CD4-positive, alpha-beta T cell treated with Interleukin-12 subunit alpha and Interleukin-12 subunit beta, for 1 hour (primary cell): ENCODE results near the gene DCP1B.

Source experiments
- DNase-seq: peaks from one replicate; pipeline ENCODE4 v3.0.0-alpha.2; 2020

DCP1B gene

GRCh38 chr12:1917172-1918070, 86.8 kb downstream of the DCP1B start:
- no peak for DNase-seq

- no peak for DNase-seq
Observed at GRCh38 chr12:1916371-1917171, 87.7 kb downstream of the DCP1B start.

GRCh38 chr12:1915082-1915968, 88.9 kb downstream of the DCP1B start:
- DNase-seq: peak; percentile 41

- no peak for DNase-seq
Observed at GRCh38 chr12:1914114-1914911, 89.9 kb downstream of the DCP1B start.

GRCh38 chr12:1913377-1914113, 90.7 kb downstream of the DCP1B start:
- DNase-seq: no peak

GRCh38 chr12:1912580-1913376, 91.5 kb downstream of the DCP1B start:
- no peak for DNase-seq

- no peak for DNase-seq
Observed at GRCh38 chr12:1911598-1912575, 92.4 kb downstream of the DCP1B start.

- DNase-seq: no peak
Observed at GRCh38 chr12:1910468-1910867, 93.8 kb downstream of the DCP1B start.

- DNase-seq: no peak
Observed at GRCh38 chr12:1908758-1909157, 95.5 kb downstream of the DCP1B start.

GRCh38 chr12:1907652-1908611, 96.3 kb downstream of the DCP1B start:
- DNase-seq: peak; percentile 35

GRCh38 chr12:1906579-1906978, 97.7 kb downstream of the DCP1B start:
- no peak for DNase-seq

- DNase-seq: no peak
Observed at GRCh38 chr12:1904875-1905274, 99.4 kb downstream of the DCP1B start.

- no peak for DNase-seq
Observed at GRCh38 chr12:1896964-1897363, 107.3 kb downstream of the DCP1B start.
